Muscle layer of duodenum (tissue), 2 donors: ENCODE results near the gene EDARADD.
"Not testable (repeated sequence)": the region's sequence is repeated elsewhere in the genome, so short reads cannot be mapped to it uniquely, and the experiment has no call there.

Experiments used
- H3K27ac ChIP-seq: one replicate; pipeline ENCODE4 v1.7.0; 2013; ENCODE audit warnings: mild to moderate bottlenecking, low read length
- H3K27me3 ChIP-seq: one replicate; pipeline ENCODE4 v1.7.0; 2013; ENCODE audit warnings: low read depth, mild to moderate bottlenecking, control low read depth, low read length
- H3K36me3 ChIP-seq, 2 donors: one replicate each; pipeline ENCODE4 v1.7.0; 2013; ENCODE audit warnings: low read length in 2 of 2, control low read depth in 1 of 2, mild to moderate bottlenecking in 1 of 2; ENCODE audit not compliant: insufficient read depth in 2 of 2, control insufficient read depth in 1 of 2
- H3K4me1 ChIP-seq, 2 donors: one replicate each; pipeline ENCODE4 v1.7.0; 2013; ENCODE audit warnings: low read length in 2 of 2, mild to moderate bottlenecking in 2 of 2, control low read depth in 1 of 2, moderate library complexity in 1 of 2; ENCODE audit not compliant: insufficient read depth in 2 of 2, control insufficient read depth in 1 of 2
- H3K4me3 ChIP-seq, 2 donors: one replicate each; pipeline ENCODE4 v1.7.0; 2013; ENCODE audit warnings: low read length in 2 of 2, low read depth in 1 of 2, mild to moderate bottlenecking in 1 of 2
- H3K9me3 ChIP-seq, 2 donors: one replicate each; pipeline ENCODE4 v1.7.0; 2013; ENCODE audit warnings: low read length in 2 of 2, control low read depth in 1 of 2, mild to moderate bottlenecking in 1 of 2; ENCODE audit not compliant: control insufficient read depth in 1 of 2
- donor health status: healthy.

The EDARADD gene

GRCh38 chr1:236393681-236394481, at the start of gene EDARADD:
EDARADD (plus strand) TSS chr1:236394286; CDS start chr1:236394445, 159 bp downstream.
- Histone ChIP-seq H3K27ac (no peak within 1 kb of the TSS), H3K4me1 (peaks cover 0 to 16% of the 10 kb centered on the region in 2 donors), H3K9me3 (no peaks in the 10 kb centered on the region), H3K27me3 (no peaks in the 10 kb centered on the region), H3K36me3 (no peaks in the 10 kb centered on the region), H3K4me3 (peak within 1 kb of the TSS; percentile 57 to 87)

- Histone ChIP-seq H3K27me3 (no peaks in the 10 kb centered on the region), H3K9me3 (no peaks in the 10 kb centered on the region), H3K4me3 (no peak overlapping the region), H3K27ac (no peak overlapping the region), H3K36me3 (no peaks in the 10 kb centered on the region), H3K4me1 (no peaks in the 10 kb centered on the region)
Measured at GRCh38 chr1:236345728-236346127, 48.4 kb upstream of the EDARADD start.

- Histone ChIP-seq H3K4me1 (no peaks in the 10 kb centered on the region), H3K9me3 (no peaks in the 10 kb centered on the region), H3K27ac (no peak overlapping the region), H3K4me3 (no peak overlapping the region), H3K27me3 (no peaks in the 10 kb centered on the region), H3K36me3 (no peaks in the 10 kb centered on the region)
Measured at GRCh38 chr1:236348071-236348470, 46.0 kb upstream of the EDARADD start.

- no peaks in the 10 kb centered on the region for H3K36me3 ChIP-seq
- no peak overlapping the region for H3K4me3 ChIP-seq
- no peak overlapping the region for H3K27ac ChIP-seq
- no peaks in the 10 kb centered on the region for H3K27me3 ChIP-seq
- no peaks in the 10 kb centered on the region for H3K9me3 ChIP-seq
- H3K4me1 ChIP-seq, result no peaks in the 10 kb centered on the region
Measured at GRCh38 chr1:236350308-236350707, 43.8 kb upstream of the EDARADD start.

- Histone ChIP-seq H3K9me3 (no peaks in the 10 kb centered on the region), H3K36me3 (no peaks in the 10 kb centered on the region), H3K4me1 (no peaks in the 10 kb centered on the region), H3K4me3 (no peak overlapping the region), H3K27me3 (no peaks in the 10 kb centered on the region), H3K27ac (no peak overlapping the region)
Measured at GRCh38 chr1:236351875-236352573, 42.1 kb upstream of the EDARADD start.

- not testable (repeated sequence) for H3K4me3 ChIP-seq, H3K27ac ChIP-seq, H3K9me3 ChIP-seq, H3K4me1 ChIP-seq, H3K27me3 ChIP-seq, H3K36me3 ChIP-seq
Measured at GRCh38 chr1:236352747-236353146, 41.3 kb upstream of the EDARADD start.

GRCh38 chr1:236353813-236354212, 40.3 kb upstream of the EDARADD start:
- Histone ChIP-seq H3K27ac (no peak overlapping the region), H3K4me1 (no peaks in the 10 kb centered on the region), H3K36me3 (no peaks in the 10 kb centered on the region), H3K27me3 (no peaks in the 10 kb centered on the region), H3K9me3 (peaks cover 0 to 7% of the 10 kb centered on the region in 2 donors), H3K4me3 (no peak overlapping the region)

- H3K9me3 ChIP-seq, result peaks cover 0 to 9% of the 10 kb centered on the region in 2 donors
- no peaks in the 10 kb centered on the region for H3K36me3 ChIP-seq
- no peaks in the 10 kb centered on the region for H3K27me3 ChIP-seq
- no peak overlapping the region for H3K4me3 ChIP-seq
- no peaks in the 10 kb centered on the region for H3K4me1 ChIP-seq
- H3K27ac ChIP-seq, result no peak overlapping the region
Measured at GRCh38 chr1:236354330-236355147, 39.5 kb upstream of the EDARADD start.

- Histone ChIP-seq H3K27ac (no peak overlapping the region), H3K4me1 (no peaks in the 10 kb centered on the region), H3K4me3 (no peak overlapping the region), H3K27me3 (no peaks in the 10 kb centered on the region), H3K9me3 (peaks cover 0 to 9% of the 10 kb centered on the region in 2 donors), H3K36me3 (no peaks in the 10 kb centered on the region)
Measured at GRCh38 chr1:236356141-236356540, 37.9 kb upstream of the EDARADD start.

- Histone ChIP-seq H3K9me3 (peaks cover 0 to 9% of the 10 kb centered on the region in 2 donors), H3K4me3 (no peak overlapping the region), H3K4me1 (no peaks in the 10 kb centered on the region), H3K27ac (no peak overlapping the region), H3K36me3 (no peaks in the 10 kb centered on the region), H3K27me3 (no peaks in the 10 kb centered on the region)
Measured at GRCh38 chr1:236361909-236362590, 32.0 kb upstream of the EDARADD start.

- Histone ChIP-seq H3K4me3 (no peak overlapping the region), H3K9me3 (peaks cover 0 to 4% of the 10 kb centered on the region in 2 donors), H3K4me1 (no peaks in the 10 kb centered on the region), H3K36me3 (no peaks in the 10 kb centered on the region), H3K27me3 (no peaks in the 10 kb centered on the region), H3K27ac (no peak overlapping the region)
Measured at GRCh38 chr1:236363237-236363636, 30.8 kb upstream of the EDARADD start.
